K562 (cell line): ENCODE data around the gene C16orf92. TPM values are rescaled to one million over a fixed set of nuclear protein-coding genes. Genes with fewer than 3 reads are reported as not detected.

Source experiments
- CREM ChIP-seq: IDR thresholded peaks from 2 replicates; pipeline ENCODE4 v1.6.1; 2014; ENCODE audit warnings: antibody characterized with exemption, low read depth
- DDX20 ChIP-seq: fragments of 450-650 bp; IDR thresholded peaks from 2 replicates; pipeline ENCODE4 v1.6.1; 2016; ENCODE audit warnings: missing genetic modification characterization, low read depth, mild to moderate bottlenecking, missing compliant biosample characterization, moderate library complexity
- ESRRB ChIP-seq: fragments of 250-450 bp; sonication (Bioruptor Pico); IDR thresholded peaks from 2 replicates; pipeline ENCODE4 v1.5.0; 2020; ENCODE audit warnings: mild to moderate bottlenecking, moderate library complexity, borderline replicate concordance
- HNRNPL ChIP-seq: fragments of 200-400 bp; formaldehyde crosslinking; IDR thresholded peaks from 2 replicates; pipeline ENCODE4 v1.6.1; 2017; ENCODE audit warnings: low read depth, mild to moderate bottlenecking, low read length
- MCM7 ChIP-seq, 2 experiments: fragments of 450-650 bp; IDR thresholded peaks; 2 replicates each; pipeline ENCODE4 v1.6.1; 2016 to 2018
- NCOA1 ChIP-seq: fragments of 450-650 bp; IDR thresholded peaks from 2 replicates; pipeline ENCODE4 v1.6.1; 2016; ENCODE audit warnings: low read depth
- NRF1 ChIP-seq, 2 experiments: fragments of 450-650 bp; IDR thresholded peaks in 1 of 2; conservative IDR thresholded peaks in 1 of 2; 2 replicates each; pipeline ENCODE4 v1.6.1; 2014; ENCODE audit warnings: mild to moderate bottlenecking in 2 of 2
- OTX1 ChIP-seq: fragments of 450-650 bp; formaldehyde crosslinking; IDR thresholded peaks from 2 replicates; pipeline ENCODE4 v1.4.0; 2022; ENCODE audit warnings: mild to moderate bottlenecking
- SMAD2 ChIP-seq: fragments of 150-350 bp; IDR thresholded peaks from 2 replicates; pipeline ENCODE4 v1.6.1; 2014; ENCODE audit warnings: low read depth, mild to moderate bottlenecking, low read length
- ZBED1 ChIP-seq: IDR thresholded peaks from 2 replicates; pipeline ENCODE4 v1.6.1; 2014
- ZNF217 ChIP-seq: sonication (generic); formaldehyde crosslinking; IDR thresholded peaks from 2 replicates; pipeline ENCODE4 v1.8.0; 2022; ENCODE audit warnings: mild to moderate bottlenecking, missing genetic modification reagents
- ZNF3 ChIP-seq: fragments of 250-450 bp; sonication (Bioruptor Pico); IDR thresholded peaks from 2 replicates; pipeline ENCODE4 v1.5.0; 2021; ENCODE audit warnings: mild to moderate bottlenecking, moderate library complexity
- ZNF75A ChIP-seq: fragments of 450-650 bp; formaldehyde crosslinking; IDR thresholded peaks from 2 replicates; pipeline ENCODE4 v1.4.0; 2020; ENCODE audit warnings: mild to moderate bottlenecking
- polyA plus RNA-seq, 8 experiments: library from polyadenylated mRNA; depleted of rRNA in 4 of 8; stranded (reverse) in 5 of 8; unstranded in 3 of 8; fragments of >200 nt; fragmentation: Nextera tagmentation in 2 of 8; fragmentation: Illumina TruSeq in 1 of 8; extraction: Ambion mirVana in 2 of 8; extraction: Trizol in 1 of 8; gene quantifications; 2 replicates each; pipeline versions ENCODE4 v1.2.1 to v1.2.3, GENCODE V29; 2011 to 2014; ENCODE audit warnings: inconsistent platforms in 1 of 8, missing spikeins in 1 of 8
- total RNA-seq, 7 experiments: library from RNA; depleted of rRNA in 6 of 7; stranded (reverse); fragments of >200 nt in 6 of 7; fragmentation: Illumina TruSeq in 2 of 7; extraction: Trizol in 2 of 7; gene quantifications; 2 replicates each; pipeline versions ENCODE4 v1.2.1 to v1.2.3, GENCODE V29; 2011 to 2021; ENCODE audit warnings: low replicate concordance in 1 of 7
- TF ChIP-seq, protein P1 (sequence below): fragments of 450-650 bp; IDR thresholded peaks from 2 replicates; pipeline ENCODE4 v1.6.1; 2016; ENCODE audit warnings: borderline replicate concordance
- TF ChIP-seq, protein P2 (sequence below): sonication (generic); formaldehyde crosslinking; IDR thresholded peaks from 2 replicates; pipeline ENCODE4 v1.8.0; 2022; ENCODE audit warnings: mild to moderate bottlenecking, missing genetic modification reagents
- TF ChIP-seq, protein P3 (sequence below), 2 experiments: fragments of 450-650 bp; IDR thresholded peaks; 2 replicates each; pipeline ENCODE4 v1.6.1; 2018; ENCODE audit warnings: mild to moderate bottlenecking in 2 of 2, low read depth in 1 of 2; ENCODE audit not compliant: partially characterized antibody in 2 of 2
- TF ChIP-seq, protein P4 (sequence below): sonication (generic); formaldehyde crosslinking; IDR thresholded peaks from 2 replicates; pipeline ENCODE4 v1.8.1; 2023; ENCODE audit warnings: mild to moderate bottlenecking, missing genetic modification reagents
- TF ChIP-seq, protein P5 (sequence below): fragments of 450-650 bp; IDR thresholded peaks from 2 replicates; pipeline ENCODE4 v1.6.1; 2016; ENCODE audit warnings: antibody characterized with exemption

C16orf92 gene
- total and polyA plus RNA-seq, 9 of the 15 experiments (the other 6 are each of a cell fraction or from before 2014, with no cell fraction given): not detected

DNA sequence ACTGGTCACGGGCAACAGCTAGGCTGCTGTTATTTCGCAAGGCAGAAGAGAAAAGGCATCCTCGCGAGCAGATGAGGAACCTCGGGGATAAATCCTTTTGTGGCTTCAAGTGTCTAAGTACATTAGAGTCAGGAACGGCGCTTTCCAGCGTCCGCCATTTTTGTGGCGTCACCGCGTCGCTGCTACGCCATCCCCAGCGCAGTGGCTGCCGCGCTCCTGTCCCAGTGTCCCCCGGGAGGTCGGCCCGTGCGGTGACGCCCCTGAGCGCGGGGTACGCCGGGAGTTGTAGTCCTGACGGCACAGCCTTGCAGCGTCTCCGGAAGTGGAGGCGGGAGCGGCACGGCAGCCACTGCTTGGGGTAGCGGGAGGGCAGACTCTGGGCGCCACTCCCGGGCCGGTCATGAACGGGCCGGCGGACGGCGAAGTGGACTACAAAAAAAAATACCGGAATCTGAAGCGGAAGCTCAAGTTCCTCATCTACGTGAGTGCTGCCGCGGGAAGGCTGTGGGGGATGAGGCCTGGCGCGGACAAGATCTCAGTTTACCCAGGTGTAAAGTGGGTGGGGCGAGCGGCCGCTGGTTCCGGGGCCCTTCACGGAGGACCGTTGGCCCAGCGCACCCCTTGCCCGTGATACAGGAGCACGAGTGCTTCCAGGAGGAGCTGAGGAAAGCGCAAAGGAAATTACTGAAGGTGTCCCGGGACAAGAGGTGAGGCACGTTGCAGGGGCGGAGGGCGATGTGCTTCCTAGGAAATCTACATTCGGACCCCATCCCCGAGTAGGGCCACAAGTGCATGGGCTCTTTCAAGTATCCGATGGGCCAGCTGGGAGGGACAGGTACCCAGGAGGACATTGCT is 26.9 kb upstream of the C16orf92 start, which contains the start of gene INO80E (continued):
- TF ChIP-seq NCOA1: no peak
- TF ChIP-seq OTX1: no peak
- TF ChIP-seq, protein P1, sequence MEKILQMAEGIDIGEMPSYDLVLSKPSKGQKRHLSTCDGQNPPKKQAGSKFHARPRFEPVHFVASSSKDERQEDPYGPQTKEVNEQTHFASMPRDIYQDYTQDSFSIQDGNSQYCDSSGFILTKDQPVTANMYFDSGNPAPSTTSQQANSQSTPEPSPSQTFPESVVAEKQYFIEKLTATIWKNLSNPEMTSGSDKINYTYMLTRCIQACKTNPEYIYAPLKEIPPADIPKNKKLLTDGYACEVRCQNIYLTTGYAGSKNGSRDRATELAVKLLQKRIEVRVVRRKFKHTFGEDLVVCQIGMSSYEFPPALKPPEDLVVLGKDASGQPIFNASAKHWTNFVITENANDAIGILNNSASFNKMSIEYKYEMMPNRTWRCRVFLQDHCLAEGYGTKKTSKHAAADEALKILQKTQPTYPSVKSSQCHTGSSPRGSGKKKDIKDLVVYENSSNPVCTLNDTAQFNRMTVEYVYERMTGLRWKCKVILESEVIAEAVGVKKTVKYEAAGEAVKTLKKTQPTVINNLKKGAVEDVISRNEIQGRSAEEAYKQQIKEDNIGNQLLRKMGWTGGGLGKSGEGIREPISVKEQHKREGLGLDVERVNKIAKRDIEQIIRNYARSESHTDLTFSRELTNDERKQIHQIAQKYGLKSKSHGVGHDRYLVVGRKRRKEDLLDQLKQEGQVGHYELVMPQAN: no peak; the same call in none of the 2 replicates
- TF ChIP-seq MCM7 (IDR thresholded peaks at IDR 0.05): no peak
- TF ChIP-seq HNRNPL: no peak
- TF ChIP-seq, protein P2, sequence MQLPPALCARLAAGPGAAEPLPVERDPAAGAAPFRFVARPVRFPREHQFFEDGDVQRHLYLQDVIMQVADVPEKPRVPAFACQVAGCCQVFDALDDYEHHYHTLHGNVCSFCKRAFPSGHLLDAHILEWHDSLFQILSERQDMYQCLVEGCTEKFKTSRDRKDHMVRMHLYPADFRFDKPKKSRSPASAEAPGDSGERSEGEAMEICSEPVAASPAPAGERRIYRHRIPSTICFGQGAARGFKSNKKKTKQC: no peak; the same call in 1 of the 2 replicates
- TF ChIP-seq, protein P3, sequence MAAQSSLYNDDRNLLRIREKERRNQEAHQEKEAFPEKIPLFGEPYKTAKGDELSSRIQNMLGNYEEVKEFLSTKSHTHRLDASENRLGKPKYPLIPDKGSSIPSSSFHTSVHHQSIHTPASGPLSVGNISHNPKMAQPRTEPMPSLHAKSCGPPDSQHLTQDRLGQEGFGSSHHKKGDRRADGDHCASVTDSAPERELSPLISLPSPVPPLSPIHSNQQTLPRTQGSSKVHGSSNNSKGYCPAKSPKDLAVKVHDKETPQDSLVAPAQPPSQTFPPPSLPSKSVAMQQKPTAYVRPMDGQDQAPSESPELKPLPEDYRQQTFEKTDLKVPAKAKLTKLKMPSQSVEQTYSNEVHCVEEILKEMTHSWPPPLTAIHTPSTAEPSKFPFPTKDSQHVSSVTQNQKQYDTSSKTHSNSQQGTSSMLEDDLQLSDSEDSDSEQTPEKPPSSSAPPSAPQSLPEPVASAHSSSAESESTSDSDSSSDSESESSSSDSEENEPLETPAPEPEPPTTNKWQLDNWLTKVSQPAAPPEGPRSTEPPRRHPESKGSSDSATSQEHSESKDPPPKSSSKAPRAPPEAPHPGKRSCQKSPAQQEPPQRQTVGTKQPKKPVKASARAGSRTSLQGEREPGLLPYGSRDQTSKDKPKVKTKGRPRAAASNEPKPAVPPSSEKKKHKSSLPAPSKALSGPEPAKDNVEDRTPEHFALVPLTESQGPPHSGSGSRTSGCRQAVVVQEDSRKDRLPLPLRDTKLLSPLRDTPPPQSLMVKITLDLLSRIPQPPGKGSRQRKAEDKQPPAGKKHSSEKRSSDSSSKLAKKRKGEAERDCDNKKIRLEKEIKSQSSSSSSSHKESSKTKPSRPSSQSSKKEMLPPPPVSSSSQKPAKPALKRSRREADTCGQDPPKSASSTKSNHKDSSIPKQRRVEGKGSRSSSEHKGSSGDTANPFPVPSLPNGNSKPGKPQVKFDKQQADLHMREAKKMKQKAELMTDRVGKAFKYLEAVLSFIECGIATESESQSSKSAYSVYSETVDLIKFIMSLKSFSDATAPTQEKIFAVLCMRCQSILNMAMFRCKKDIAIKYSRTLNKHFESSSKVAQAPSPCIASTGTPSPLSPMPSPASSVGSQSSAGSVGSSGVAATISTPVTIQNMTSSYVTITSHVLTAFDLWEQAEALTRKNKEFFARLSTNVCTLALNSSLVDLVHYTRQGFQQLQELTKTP (IDR thresholded peaks at IDR 0.05; ENCODE audit: low read depth in 1 of 2, partially characterized antibody in 2 of 2): peak in 1 of 2 experiments; percentile 95
- no peak for TF ChIP-seq ESRRB
- TF ChIP-seq NRF1 (conservative IDR thresholded peaks at IDR 0.05 in 1 of 2, IDR thresholded peaks at IDR 0.05 in 1 of 2): no peak
- TF ChIP-seq, protein P4, sequence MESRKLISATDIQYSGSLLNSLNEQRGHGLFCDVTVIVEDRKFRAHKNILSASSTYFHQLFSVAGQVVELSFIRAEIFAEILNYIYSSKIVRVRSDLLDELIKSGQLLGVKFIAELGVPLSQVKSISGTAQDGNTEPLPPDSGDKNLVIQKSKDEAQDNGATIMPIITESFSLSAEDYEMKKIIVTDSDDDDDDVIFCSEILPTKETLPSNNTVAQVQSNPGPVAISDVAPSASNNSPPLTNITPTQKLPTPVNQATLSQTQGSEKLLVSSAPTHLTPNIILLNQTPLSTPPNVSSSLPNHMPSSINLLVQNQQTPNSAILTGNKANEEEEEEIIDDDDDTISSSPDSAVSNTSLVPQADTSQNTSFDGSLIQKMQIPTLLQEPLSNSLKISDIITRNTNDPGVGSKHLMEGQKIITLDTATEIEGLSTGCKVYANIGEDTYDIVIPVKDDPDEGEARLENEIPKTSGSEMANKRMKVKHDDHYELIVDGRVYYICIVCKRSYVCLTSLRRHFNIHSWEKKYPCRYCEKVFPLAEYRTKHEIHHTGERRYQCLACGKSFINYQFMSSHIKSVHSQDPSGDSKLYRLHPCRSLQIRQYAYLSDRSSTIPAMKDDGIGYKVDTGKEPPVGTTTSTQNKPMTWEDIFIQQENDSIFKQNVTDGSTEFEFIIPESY (CRISPR knock-in tag): peak; percentile 17; the same call in 1 of the 2 replicates
- TF ChIP-seq ZNF3 (CRISPR knock-in tag): no peak
- TF ChIP-seq, protein P5, sequence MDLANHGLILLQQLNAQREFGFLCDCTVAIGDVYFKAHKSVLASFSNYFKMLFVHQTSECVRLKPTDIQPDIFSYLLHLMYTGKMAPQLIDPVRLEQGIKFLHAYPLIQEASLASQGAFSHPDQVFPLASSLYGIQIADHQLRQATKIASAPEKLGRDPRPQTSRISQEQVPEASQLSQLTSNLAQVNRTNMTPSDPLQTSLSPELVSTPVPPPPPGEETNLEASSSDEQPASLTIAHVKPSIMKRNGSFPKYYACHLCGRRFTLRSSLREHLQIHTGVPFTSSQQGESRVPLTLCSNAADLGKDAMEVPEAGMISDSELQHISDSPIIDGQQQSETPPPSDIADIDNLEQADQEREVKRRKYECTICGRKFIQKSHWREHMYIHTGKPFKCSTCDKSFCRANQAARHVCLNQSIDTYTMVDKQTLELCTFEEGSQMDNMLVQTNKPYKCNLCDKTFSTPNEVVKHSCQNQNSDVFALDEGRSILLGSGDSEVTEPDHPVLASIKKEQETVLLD: peak; percentile 46; the same call in 1 of the 2 replicates
- TF ChIP-seq ZBED1: no peak
- TF ChIP-seq SMAD2: no peak
- 0 out of 2 replicates have a peak, but pooled peaks have one; percentile 3 for TF ChIP-seq ZNF75A (CRISPR knock-in tag)
- peak; percentile 98 for TF ChIP-seq CREM
- TF ChIP-seq ZNF217: no peak
- no peak for TF ChIP-seq DDX20 (tag)
